Mucosa of rectum (tissue), 2 donors: Measurements from ENCODE around the gene IGSF23.

Experiments
- H3K27ac ChIP-seq, 2 donors: one replicate each; pipeline ENCODE4 v1.7.0; 2013; ENCODE audit warnings: inconsistent platforms in 2 of 2, low read depth in 2 of 2, low read length in 2 of 2
- H3K27me3 ChIP-seq, 2 donors: one replicate each; pipeline ENCODE4 v1.7.0; 2013; ENCODE audit warnings: low read length in 2 of 2; ENCODE audit not compliant: control insufficient read depth in 2 of 2, insufficient read depth in 2 of 2
- H3K36me3 ChIP-seq, 2 donors: one replicate each; pipeline ENCODE4 v1.7.0; 2013; ENCODE audit warnings: low read length in 2 of 2; ENCODE audit not compliant: control insufficient read depth in 2 of 2, insufficient read depth in 2 of 2
- H3K4me1 ChIP-seq, 2 donors: one replicate each; pipeline ENCODE4 v1.7.0; 2013; ENCODE audit warnings: low read length in 2 of 2, mild to moderate bottlenecking in 1 of 2; ENCODE audit not compliant: control insufficient read depth in 2 of 2, insufficient read depth in 2 of 2
- H3K4me3 ChIP-seq, 2 donors: one replicate each; pipeline ENCODE4 v1.7.0; 2013; ENCODE audit warnings: low read length in 2 of 2
- H3K9ac ChIP-seq, 2 donors: one replicate each; pipeline ENCODE4 v1.7.0; 2013; ENCODE audit warnings: low read length in 2 of 2, low read depth in 1 of 2, mild to moderate bottlenecking in 1 of 2
- H3K9me3 ChIP-seq, 2 donors: one replicate each; pipeline ENCODE4 v1.7.0; 2013; ENCODE audit warnings: low read length in 2 of 2; ENCODE audit not compliant: control insufficient read depth in 2 of 2
- donor health status: healthy.
- donor health status: Normal muscosa, but diverticular disease.

IGSF23 gene

GRCh38 chr19:44574186-44574950, 39.0 kb upstream of the IGSF23 start:
- no peaks in the 10 kb centered on the region for H3K27me3 ChIP-seq
- H3K4me1 ChIP-seq = no peaks in the 10 kb centered on the region
- no peak overlapping the region for H3K4me3 ChIP-seq
- H3K9ac ChIP-seq = no peak overlapping the region
- no peak overlapping the region for H3K27ac ChIP-seq
- no peaks in the 10 kb centered on the region for H3K36me3 ChIP-seq
- H3K9me3 ChIP-seq = no peaks in the 10 kb centered on the region

- no peak overlapping the region for H3K9ac ChIP-seq
- no peak overlapping the region for H3K4me3 ChIP-seq
- no peak overlapping the region for H3K27ac ChIP-seq
- H3K9me3 ChIP-seq = no peaks in the 10 kb centered on the region
- no peaks in the 10 kb centered on the region for H3K36me3 ChIP-seq
- H3K4me1 ChIP-seq = peaks cover 0 to 5% of the 10 kb centered on the region in 2 donors
- H3K27me3 ChIP-seq = no peaks in the 10 kb centered on the region
Measured at GRCh38 chr19:44575116-44575700, 38.2 kb upstream of the IGSF23 start.

GRCh38 chr19:44576843-44577565, 36.4 kb upstream of the IGSF23 start:
- H3K9ac ChIP-seq = no peak overlapping the region
- H3K4me1 ChIP-seq = peaks cover 2 to 15% of the 10 kb centered on the region in 2 donors
- no peak overlapping the region for H3K4me3 ChIP-seq
- H3K9me3 ChIP-seq = no peaks in the 10 kb centered on the region
- no peaks in the 10 kb centered on the region for H3K27me3 ChIP-seq
- H3K36me3 ChIP-seq = no peaks in the 10 kb centered on the region
- H3K27ac ChIP-seq = no peak overlapping the region

- Histone ChIP-seq H3K27me3 (no peaks in the 10 kb centered on the region), H3K4me3 (no peak overlapping the region), H3K9ac (no peak overlapping the region), H3K36me3 (no peaks in the 10 kb centered on the region), H3K4me1 (peaks cover 2 to 15% of the 10 kb centered on the region in 2 donors), H3K9me3 (no peaks in the 10 kb centered on the region), H3K27ac (no peak overlapping the region)
Measured at GRCh38 chr19:44577566-44577874, 35.8 kb upstream of the IGSF23 start.

GRCh38 chr19:44579663-44580365, 33.5 kb upstream of the IGSF23 start:
- H3K27ac ChIP-seq = peak overlapping the region; percentile 56

GRCh38 chr19:44580366-44580895, 32.9 kb upstream of the IGSF23 start:
- H3K4me1 ChIP-seq = peaks cover 2 to 15% of the 10 kb centered on the region in 2 donors
- H3K27ac ChIP-seq = peak overlapping the region; percentile 56
- H3K4me3 ChIP-seq = peak overlapping the region in 1 of 2 donors; percentile 43
- no peaks in the 10 kb centered on the region for H3K27me3 ChIP-seq
- H3K9me3 ChIP-seq = no peaks in the 10 kb centered on the region
- H3K9ac ChIP-seq = no peak overlapping the region
- H3K36me3 ChIP-seq = no peaks in the 10 kb centered on the region

More at GRCh38 chr19:44579663-44580365, 33.5 kb upstream of the IGSF23 start:
- no peaks in the 10 kb centered on the region for H3K36me3 ChIP-seq
- no peaks in the 10 kb centered on the region for H3K9me3 ChIP-seq
- H3K4me3 ChIP-seq = peak overlapping the region in 1 of 2 donors; percentile 43
- H3K27me3 ChIP-seq = no peaks in the 10 kb centered on the region
- no peak overlapping the region for H3K9ac ChIP-seq
- peaks cover 2 to 15% of the 10 kb centered on the region in 2 donors for H3K4me1 ChIP-seq

- Histone ChIP-seq H3K4me3 (no peak overlapping the region), H3K9ac (no peak overlapping the region), H3K36me3 (no peaks in the 10 kb centered on the region), H3K9me3 (no peaks in the 10 kb centered on the region), H3K27me3 (no peaks in the 10 kb centered on the region), H3K27ac (peak overlapping the region; percentile 56), H3K4me1 (peaks cover 2 to 15% of the 10 kb centered on the region in 2 donors)
Measured at GRCh38 chr19:44581288-44581687, 32.1 kb upstream of the IGSF23 start.

- Histone ChIP-seq H3K27ac (no peak overlapping the region), H3K9ac (no peak overlapping the region), H3K4me1 (peaks cover 2 to 15% of the 10 kb centered on the region in 2 donors), H3K4me3 (no peak overlapping the region), H3K9me3 (no peaks in the 10 kb centered on the region), H3K36me3 (no peaks in the 10 kb centered on the region), H3K27me3 (no peaks in the 10 kb centered on the region)
Measured at GRCh38 chr19:44582581-44583265, 30.6 kb upstream of the IGSF23 start.

- no peak overlapping the region for H3K27ac ChIP-seq
- H3K4me3 ChIP-seq = no peak overlapping the region
- no peak overlapping the region for H3K9ac ChIP-seq
- no peaks in the 10 kb centered on the region for H3K36me3 ChIP-seq
- no peaks in the 10 kb centered on the region for H3K27me3 ChIP-seq
- no peaks in the 10 kb centered on the region for H3K9me3 ChIP-seq
- peaks cover 2 to 13% of the 10 kb centered on the region in 2 donors for H3K4me1 ChIP-seq
Measured at GRCh38 chr19:44585371-44586133, 27.8 kb upstream of the IGSF23 start.
